GM20431 (cell line): Measurements from ENCODE around the gene DISP1.
"Not testable (repeated sequence)": the region's sequence is repeated elsewhere in the genome, so short reads cannot be mapped to it uniquely, and the experiment has no call there.

Source experiments
- in situ Hi-C: fragments of 300-500 bp; cut with MseI, MboI; formaldehyde crosslinking; loops from one replicate; pipeline ENCODE4 v1.15.0; 2020; ENCODE audit warnings: low sequenced_read_pairs; ENCODE audit not compliant: unreplicated experiment

The DISP1 gene

DNA sequence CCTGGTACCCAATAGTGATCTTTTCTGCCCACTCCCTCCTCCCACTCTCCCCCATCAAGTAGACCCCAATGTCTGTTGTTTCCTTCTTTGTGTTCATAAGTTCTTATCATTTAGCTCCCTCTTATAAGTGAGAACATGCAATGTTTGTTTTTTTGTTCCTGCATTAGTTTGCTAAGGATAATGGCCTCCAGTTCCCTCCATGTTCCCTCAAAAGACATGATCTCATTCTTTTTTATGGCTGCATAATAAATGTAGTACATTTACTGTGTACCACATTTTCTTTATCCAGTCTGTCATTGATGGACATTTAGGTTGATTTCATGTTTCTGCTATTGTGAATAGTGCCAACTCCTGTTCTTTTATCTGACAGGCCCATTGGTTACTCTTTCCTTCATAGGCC is 35.7 kb downstream of the DISP1 start:
- in situ Hi-C loops: not testable (repeated sequence)

DNA sequence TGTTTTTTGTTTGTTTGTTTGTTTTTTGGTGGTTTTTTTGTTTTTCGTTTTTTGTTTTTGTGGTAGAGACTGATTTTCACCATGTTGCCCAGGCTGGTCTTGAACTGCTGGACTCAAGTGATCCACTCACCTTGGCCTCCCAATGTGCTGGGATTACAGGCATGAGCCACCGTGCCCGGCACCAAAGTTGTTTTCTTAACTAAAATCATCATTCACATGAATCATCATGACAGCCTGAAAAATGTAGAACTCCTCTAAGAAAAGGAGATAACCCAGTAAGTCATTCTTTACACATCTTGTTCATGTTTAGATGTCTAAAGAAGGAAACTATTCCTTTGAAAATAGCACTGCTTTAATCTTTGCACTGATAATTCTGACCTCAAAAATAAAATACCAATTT is 37.5 kb downstream of the DISP1 start:
- in situ Hi-C loops: no loop called here

DNA sequence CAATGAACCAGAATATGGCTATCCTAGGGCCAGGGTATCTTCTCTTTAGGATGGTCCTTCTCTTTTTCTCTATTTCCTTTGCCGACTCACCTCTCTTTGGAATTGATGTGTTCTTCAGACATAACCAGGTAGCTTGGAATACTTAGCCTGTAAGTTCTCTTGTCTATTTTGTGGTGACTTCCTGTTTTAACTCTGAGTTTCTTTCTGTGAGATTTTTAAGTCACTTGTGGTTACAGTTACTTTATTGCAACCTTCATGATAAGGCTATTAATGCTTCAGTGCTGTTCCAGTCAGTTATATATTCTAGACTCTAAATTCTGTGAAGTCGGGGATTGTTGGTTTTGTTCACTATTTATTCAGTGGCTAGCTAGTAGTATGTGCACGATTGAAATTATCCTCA is 46.2 kb downstream of the DISP1 start:
- in situ Hi-C loops: no loop called here
